Neural cell (in vitro differentiated cells): ENCODE measurements around the gene ZNF407. TPM values are rescaled to one million over a fixed set of nuclear protein-coding genes. Genes with fewer than 3 reads are reported as not detected.

Experiments used
- H2AFZ ChIP-seq: fragments of 200-600, 300-800 bp; sonication (generic), shearing (Covaris generic); 2 replicates; pipeline ENCODE4 v1.6.0; 2014; ENCODE audit warnings: low read depth, mild to moderate bottlenecking, antibody characterized with exemption, low read length, moderate library complexity
- H3F3A ChIP-seq: fragments of 200-600 bp; shearing (Covaris generic); 2 replicates; pipeline ENCODE4 v1.6.1; 2016; ENCODE audit warnings: mild to moderate bottlenecking, moderate library complexity, mixed read lengths, antibody characterized with exemption, low read length; ENCODE audit not compliant: insufficient read depth, poor library complexity, severe bottlenecking
- H3K27ac ChIP-seq: fragments of 200-600, 300-800 bp; sonication (generic), shearing (Covaris generic); 2 replicates; pipeline ENCODE4 v1.5.1; 2014; ENCODE audit warnings: mild to moderate bottlenecking, low read length, moderate library complexity
- H3K27me3 ChIP-seq: fragments of 300-800, 200-600 bp; sonication (generic), shearing (Covaris generic); 2 replicates; pipeline ENCODE4 v1.6.0; 2014; ENCODE audit warnings: mild to moderate bottlenecking, low read depth, low read length, moderate library complexity; ENCODE audit not compliant: insufficient read depth
- H3K36me3 ChIP-seq: fragments of 300-800, 200-600 bp; sonication (generic), shearing (Covaris generic); 2 replicates; pipeline ENCODE4 v1.5.1; 2014; ENCODE audit warnings: mild to moderate bottlenecking, antibody characterized with exemption, low read length, moderate library complexity; ENCODE audit not compliant: insufficient read depth
- H3K4me2 ChIP-seq: fragments of 300-800, 200-600 bp; sonication (generic), shearing (Covaris generic); 2 replicates; pipeline ENCODE4 v1.6.0; 2014; ENCODE audit warnings: mild to moderate bottlenecking, low read length
- H3K4me3 ChIP-seq: fragments of 300-800, 200-600 bp; sonication (generic), shearing (Covaris generic); 2 replicates; pipeline ENCODE4 v1.5.1; 2014; ENCODE audit warnings: mild to moderate bottlenecking, low read length, moderate library complexity
- H3K79me2 ChIP-seq: fragments of 200-600 bp; shearing (Covaris generic); replicated peaks from 2 replicates; pipeline ENCODE4 v1.6.0; 2014; ENCODE audit warnings: mild to moderate bottlenecking, low read length, moderate library complexity; ENCODE audit not compliant: insufficient read depth
- H3K9ac ChIP-seq: fragments of 300-800, 200-600 bp; sonication (generic), shearing (Covaris generic); 2 replicates; pipeline ENCODE4 v1.6.1; 2016; ENCODE audit warnings: mild to moderate bottlenecking, low read length, mixed read lengths
- H3K9me2 ChIP-seq: fragments of 200-600 bp; shearing (Covaris generic); 2 replicates; pipeline ENCODE4 v1.6.1; 2016; ENCODE audit warnings: mild to moderate bottlenecking, low read length, mixed read lengths; ENCODE audit not compliant: insufficient read depth
- H3K9me3 ChIP-seq: fragments of 200-600, 300-800 bp; sonication (generic), shearing (Covaris generic); 2 replicates; pipeline ENCODE4 v1.6.1; 2016; ENCODE audit warnings: mild to moderate bottlenecking, mixed run types, low read length, moderate library complexity, mixed read lengths
- H4K20me1 ChIP-seq: fragments of 200-600 bp; shearing (Covaris generic); 2 replicates; pipeline ENCODE4 v1.6.1; 2016; ENCODE audit warnings: mild to moderate bottlenecking, mixed run types; ENCODE audit not compliant: insufficient read depth
- CTCF ChIP-seq: fragments of 450-650 bp; IDR thresholded peaks from 2 replicates; pipeline ENCODE4 v1.5.1; 2014; ENCODE audit warnings: antibody characterized with exemption, mild to moderate bottlenecking, moderate library complexity; ENCODE audit not compliant: poor library complexity, severe bottlenecking
- EP300 ChIP-seq: fragments of 450-650 bp; conservative IDR thresholded peaks from 2 replicates; pipeline ENCODE4 v1.6.1; 2014; ENCODE audit warnings: antibody characterized with exemption, mild to moderate bottlenecking, moderate library complexity; ENCODE audit not compliant: poor library complexity, severe bottlenecking
- EZH2 ChIP-seq: fragments of 200-600, 300-800 bp; shearing (Covaris generic), sonication (generic); IDR thresholded peaks from 2 replicates; pipeline ENCODE4 v1.6.1; 2014; ENCODE audit warnings: antibody characterized with exemption, low read length, borderline replicate concordance, mild to moderate bottlenecking; ENCODE audit not compliant: insufficient read depth, poor library complexity, severe bottlenecking
- MXI1 ChIP-seq: fragments of 450-650 bp; conservative IDR thresholded peaks from 2 replicates; pipeline ENCODE4 v1.6.1; 2014; ENCODE audit warnings: antibody characterized with exemption, mild to moderate bottlenecking; ENCODE audit not compliant: poor library complexity, severe bottlenecking
- POLR2AphosphoS5 ChIP-seq: IDR thresholded peaks from 2 replicates; pipeline ENCODE4 v1.6.1; 2012
- RAD21 ChIP-seq: fragments of 450-650 bp; conservative IDR thresholded peaks from 2 replicates; pipeline ENCODE4 v1.6.1; 2014; ENCODE audit warnings: antibody characterized with exemption, mild to moderate bottlenecking, moderate library complexity
- REST ChIP-seq: IDR thresholded peaks from 2 replicates; pipeline ENCODE4 v1.6.1; 2012; ENCODE audit warnings: borderline replicate concordance
- SMC3 ChIP-seq: fragments of 450-650 bp; conservative IDR thresholded peaks from 2 replicates; pipeline ENCODE4 v1.6.1; 2014; ENCODE audit warnings: antibody characterized with exemption, mild to moderate bottlenecking, moderate library complexity; ENCODE audit not compliant: poor library complexity
- TAF1 ChIP-seq: IDR thresholded peaks from 2 replicates; pipeline ENCODE4 v1.6.1; 2012; ENCODE audit warnings: low read depth
- polyA plus RNA-seq: library from polyadenylated mRNA; depleted of rRNA; stranded (reverse); fragments of >200 nt; gene quantifications from 2 replicates; pipeline ENCODE4 v1.2.3, GENCODE V29; 2014

ZNF407 gene
- polyA plus RNA-seq, 1 donor from 2014 or later = 2.9 TPM

DNA sequence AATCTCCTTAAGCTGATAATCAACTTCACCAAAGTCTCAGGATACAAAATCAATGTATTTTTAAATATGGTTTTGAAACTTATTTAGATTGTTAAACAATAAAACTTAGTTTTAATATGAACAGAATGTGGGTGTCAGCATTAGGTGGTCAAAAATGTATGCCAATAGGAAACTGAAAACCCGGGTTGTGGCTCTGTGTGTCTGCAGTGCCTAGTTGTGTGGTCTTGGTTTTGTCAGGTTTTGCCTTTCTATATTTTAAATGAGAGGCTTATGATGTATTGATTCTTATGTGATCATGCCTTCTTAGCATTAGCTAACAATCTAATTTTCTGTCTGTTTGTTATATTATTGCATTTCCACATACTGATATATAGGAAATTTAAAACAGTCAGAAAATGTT lies 227.8 kb downstream of the ZNF407 start:
- no peaks in the 10 kb centered on the region for H3K9me3 ChIP-seq
- no peak for TF ChIP-seq REST
- TF ChIP-seq POLR2AphosphoS5 = no peak
- no peak for TF ChIP-seq EP300
- no peak for TF ChIP-seq EZH2
- TF ChIP-seq MXI1 = no peak
- TF ChIP-seq RAD21 = no peak
- TF ChIP-seq CTCF = no peak
- H3K79me2 ChIP-seq = no peaks in the 10 kb centered on the region
- no peak overlapping the region for H3K27ac ChIP-seq
- H3F3A ChIP-seq = no peaks in the 10 kb centered on the region
- H3K9ac ChIP-seq = no peak overlapping the region
- no peak overlapping the region for H2AFZ ChIP-seq
- H3K27me3 ChIP-seq = no peaks in the 10 kb centered on the region
- no peaks in the 10 kb centered on the region for H3K9me2 ChIP-seq
- no peak overlapping the region for H3K4me3 ChIP-seq
- H4K20me1 ChIP-seq = no peaks in the 10 kb centered on the region
- H3K4me2 ChIP-seq = no peak overlapping the region
- H3K36me3 ChIP-seq = no peaks in the 10 kb centered on the region

DNA sequence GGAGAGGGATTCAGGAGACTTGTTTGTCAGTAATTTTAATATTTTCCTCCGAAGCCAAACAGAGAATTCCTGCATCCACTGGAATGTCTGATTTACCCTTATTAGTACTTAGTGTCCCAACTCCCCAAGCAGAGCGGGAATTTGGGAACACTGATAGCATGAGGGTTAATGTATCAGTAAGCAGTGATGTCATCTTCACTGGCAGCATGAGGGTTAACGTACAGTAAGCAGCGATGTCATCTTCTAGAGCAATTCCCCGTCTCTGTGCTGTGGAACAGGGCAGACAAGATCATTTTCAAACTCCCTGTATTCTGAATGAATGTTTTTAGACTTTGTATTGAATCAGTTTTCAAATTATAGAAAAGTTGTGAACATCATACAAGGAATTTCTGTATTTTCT lies 228.9 kb downstream of the ZNF407 start:
- H3K79me2 ChIP-seq = no peaks in the 10 kb centered on the region
- no peak overlapping the region for H3K4me3 ChIP-seq
- TF ChIP-seq CTCF (no peak), EZH2 (no peak), RAD21 (no peak), MXI1 (no peak), EP300 (no peak), REST (no peak), POLR2AphosphoS5 (no peak), SMC3 (no peak), TAF1 (no peak)
- no peak overlapping the region for H3K4me2 ChIP-seq
- H4K20me1 ChIP-seq = no peaks in the 10 kb centered on the region
- no peak overlapping the region for H3K9ac ChIP-seq
- no peaks in the 10 kb centered on the region for H3K9me2 ChIP-seq
- no peaks in the 10 kb centered on the region for H3K9me3 ChIP-seq
- no peaks in the 10 kb centered on the region for H3K36me3 ChIP-seq
- no peaks in the 10 kb centered on the region for H3K27me3 ChIP-seq
- no peak overlapping the region for H2AFZ ChIP-seq
- no peaks in the 10 kb centered on the region for H3F3A ChIP-seq
- H3K27ac ChIP-seq = no peak overlapping the region
